SK-N-SH treated with all-trans-retinoic acid at 6 μM for 48 hours (cell line): ENCODE measurements around the gene CCDC183.

ENCODE experiments used
- ESRRG ChIP-seq: fragments of 250-450 bp; sonication (Bioruptor Pico); IDR thresholded peaks from 2 replicates; pipeline ENCODE4 v1.6.1; 2021; ENCODE audit warnings: mild to moderate bottlenecking
- ZFP3 ChIP-seq: fragments of 250-450 bp; sonication (Bioruptor Pico); IDR thresholded peaks from 2 replicates; pipeline ENCODE4 v1.5.0; 2020; ENCODE audit warnings: mild to moderate bottlenecking, moderate library complexity

DNA sequence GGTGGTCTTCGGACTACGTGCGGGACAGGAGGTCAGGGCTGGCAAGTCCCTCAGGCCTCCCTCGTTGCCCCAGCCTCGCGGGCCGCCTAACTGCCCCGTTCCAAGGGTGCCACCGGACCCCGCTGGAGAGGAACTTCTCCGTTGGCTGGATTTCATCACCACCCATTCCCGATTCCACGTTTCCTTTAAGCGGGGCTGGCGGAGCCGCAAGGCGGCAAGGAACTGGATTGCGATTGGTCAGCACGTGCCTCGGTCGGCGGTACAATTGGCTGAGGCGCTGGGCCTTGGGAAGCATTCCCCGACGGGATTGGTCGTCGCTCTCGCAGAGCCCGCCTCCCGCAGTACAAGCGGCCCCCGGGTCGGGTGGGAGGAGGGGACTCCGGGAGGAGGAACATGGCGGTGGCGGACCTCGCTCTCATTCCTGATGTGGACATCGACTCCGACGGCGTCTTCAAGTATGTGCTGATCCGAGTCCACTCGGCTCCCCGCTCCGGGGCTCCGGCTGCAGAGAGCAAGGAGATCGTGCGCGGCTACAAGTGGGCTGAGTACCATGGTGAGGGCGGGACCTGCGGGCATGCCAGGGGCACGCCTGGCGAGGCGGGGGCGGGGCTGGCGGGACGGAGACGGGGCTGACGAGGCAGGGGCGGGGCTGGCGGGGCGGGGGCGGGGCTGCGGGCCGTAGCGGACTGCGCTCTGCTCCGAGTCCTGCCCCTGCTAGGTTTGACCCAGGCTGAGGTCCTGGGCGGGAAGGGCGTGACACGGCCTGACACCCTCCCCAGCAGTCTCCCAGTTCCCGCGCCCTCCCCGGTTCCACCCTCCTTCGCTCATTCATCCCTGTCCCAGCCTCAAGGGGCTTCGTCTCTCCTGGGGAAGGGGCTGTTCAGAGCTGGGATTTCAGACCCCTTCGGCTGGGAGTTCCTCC is 53.2 kb downstream of the CCDC183 start, which contains the start of gene PHPT1:
- TF ChIP-seq ESRRG (no peak), ZFP3 (no peak)
